GM19438 (cell line): Measurements from ENCODE around the gene MCM8.
A peak's percentile ranks its signal among the peaks of the same experiment; 100 is the strongest.

Experiments
- ATAC-seq: cut with Tn5 transposase; IDR thresholded peaks from one replicate; pipeline ENCODE4 v1.9.1; 2021; ENCODE audit warnings: low read depth; ENCODE audit not compliant: unreplicated experiment

MCM8 gene

DNA sequence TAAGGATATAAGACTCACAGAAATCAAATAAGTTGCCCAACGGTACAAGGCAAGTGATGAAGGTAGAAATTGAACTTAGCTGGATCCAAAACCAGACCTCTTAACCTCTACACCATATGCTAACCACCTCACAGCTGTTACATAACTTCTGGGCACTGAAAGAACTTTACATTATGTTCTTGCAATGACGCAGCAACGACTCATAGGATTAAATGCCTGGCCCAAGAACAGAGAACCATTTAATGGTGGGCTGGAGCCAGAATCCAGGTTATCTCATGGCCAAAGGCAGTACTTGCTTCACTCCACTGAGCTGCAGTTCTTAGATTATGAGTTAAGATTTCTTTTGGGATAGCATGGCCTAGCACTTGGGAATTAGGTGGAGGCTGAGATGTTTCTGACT lies 4.5 kb upstream of the MCM8 start:
- ATAC-seq: no peak

DNA sequence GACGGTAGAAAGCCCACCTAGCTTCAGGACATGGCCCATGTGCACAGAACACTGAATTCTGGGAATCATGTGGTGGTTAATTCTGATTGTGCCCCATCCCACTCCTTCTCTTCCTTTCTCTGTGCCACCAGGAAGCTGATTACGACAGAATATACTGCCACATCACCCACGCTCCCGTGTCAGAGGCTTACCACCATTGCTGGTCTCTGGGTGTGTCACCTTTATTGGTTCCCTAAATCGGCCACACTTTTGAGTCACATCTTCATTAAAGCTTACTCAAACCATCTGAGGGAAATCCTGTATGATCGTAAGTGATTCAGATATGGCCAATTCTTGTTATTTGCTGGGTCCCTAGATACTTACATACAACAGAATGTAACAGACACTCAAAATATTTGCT lies 3.2 kb upstream of the MCM8 start:
- no peak for ATAC-seq

DNA sequence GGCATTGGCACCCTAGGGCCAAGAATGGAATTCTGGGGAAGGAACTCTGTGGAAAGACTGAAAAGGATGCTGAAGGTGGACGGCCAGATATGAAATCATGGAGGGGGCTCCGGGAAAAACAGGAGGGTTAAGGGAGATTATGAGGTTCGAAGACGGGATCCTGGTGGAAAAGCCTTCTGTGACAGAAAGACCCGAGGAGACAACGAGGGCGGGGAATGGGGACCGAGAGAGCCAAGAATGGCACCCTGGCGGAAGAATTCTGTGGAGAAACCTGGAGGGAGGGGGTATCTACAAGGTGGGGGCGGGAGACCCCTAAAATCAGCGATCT lies 545 bp upstream of the MCM8 start:
- no peak for ATAC-seq

DNA sequence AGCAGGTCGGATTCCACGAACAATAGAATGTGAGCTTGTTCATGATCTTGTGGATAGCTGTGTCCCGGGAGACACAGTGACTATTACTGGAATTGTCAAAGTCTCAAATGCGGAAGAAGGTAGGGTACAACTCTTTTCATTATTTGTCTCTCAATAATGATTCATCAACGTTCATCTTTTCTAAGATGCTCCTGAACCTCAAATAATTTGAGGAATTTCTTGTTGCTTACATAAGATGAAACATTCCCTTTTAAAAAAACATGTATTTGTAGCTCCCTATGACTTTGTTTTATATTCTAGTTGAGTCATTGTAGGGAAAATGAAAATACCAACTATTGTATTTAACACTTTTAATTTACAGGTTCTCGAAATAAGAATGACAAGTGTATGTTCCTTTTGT lies 17.0 kb downstream of the MCM8 start:
- no peak for ATAC-seq

DNA sequence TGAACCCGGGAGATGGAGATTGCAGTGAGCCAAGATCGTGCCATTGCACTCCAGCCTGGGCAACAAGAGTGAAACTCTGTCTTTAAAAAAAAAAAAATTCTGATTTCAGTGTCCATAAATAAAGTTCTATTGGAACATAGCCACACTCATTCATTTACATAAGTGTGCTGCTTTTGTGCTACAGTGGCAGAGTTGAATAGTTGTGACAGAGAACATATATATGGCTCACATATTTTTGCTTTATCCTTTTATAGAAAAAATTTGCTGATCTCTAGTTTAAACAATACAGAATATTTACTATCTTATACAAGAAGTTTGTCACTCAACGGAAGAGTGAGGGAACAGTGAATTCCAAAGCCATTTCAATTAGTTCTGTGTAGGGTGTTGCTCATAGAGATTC lies 18.0 kb downstream of the MCM8 start:
- ATAC-seq: no peak

DNA sequence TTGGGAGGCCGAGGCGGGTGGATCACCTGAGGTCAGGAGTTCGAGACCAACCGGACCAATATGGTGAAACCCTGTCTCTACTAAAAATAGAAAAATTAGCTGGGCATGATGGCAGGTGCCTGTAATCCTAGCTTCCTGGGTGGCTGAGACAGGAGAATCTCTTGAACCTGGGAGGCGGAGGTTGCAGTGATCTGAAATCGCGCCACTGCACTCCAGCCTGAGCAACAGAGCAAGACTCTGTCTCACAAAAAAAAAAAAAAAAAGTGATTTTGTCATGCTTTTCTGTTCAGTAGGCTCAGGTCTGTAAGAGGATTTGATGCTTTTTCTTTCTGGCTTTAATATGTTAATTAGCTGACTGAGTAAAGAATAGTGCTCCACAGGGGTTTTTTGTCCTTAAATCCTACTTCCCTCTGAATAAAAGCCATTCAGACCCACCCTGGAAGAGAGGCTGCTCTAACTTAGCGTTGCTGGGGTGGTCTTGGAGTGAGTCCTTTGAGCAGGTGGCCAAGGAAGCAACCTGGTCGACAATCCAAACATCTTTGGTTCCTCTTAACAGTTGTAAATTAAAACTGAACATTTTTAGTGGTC lies 19.0 kb downstream of the MCM8 start:
- ATAC-seq: no peak

DNA sequence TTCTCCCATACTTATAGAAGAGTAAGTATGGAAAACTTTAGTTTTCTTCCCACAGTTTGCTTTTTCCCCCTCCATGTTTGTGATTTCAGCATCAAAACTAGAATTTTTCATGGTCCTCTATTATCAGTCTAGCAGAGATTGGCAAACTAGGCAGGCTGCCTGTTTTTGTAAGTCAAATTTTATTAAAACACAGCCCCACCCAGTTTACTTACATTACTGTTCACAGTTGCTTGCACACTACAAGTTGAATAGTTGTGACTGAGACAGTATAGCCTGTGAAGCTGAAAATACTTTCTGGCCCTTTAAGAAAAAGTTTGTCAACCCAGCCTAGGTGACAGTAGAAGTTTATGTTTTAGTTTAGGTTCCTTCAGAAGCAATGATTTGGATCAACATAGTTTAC lies 19.5 kb downstream of the MCM8 start:
- ATAC-seq: no peak

DNA sequence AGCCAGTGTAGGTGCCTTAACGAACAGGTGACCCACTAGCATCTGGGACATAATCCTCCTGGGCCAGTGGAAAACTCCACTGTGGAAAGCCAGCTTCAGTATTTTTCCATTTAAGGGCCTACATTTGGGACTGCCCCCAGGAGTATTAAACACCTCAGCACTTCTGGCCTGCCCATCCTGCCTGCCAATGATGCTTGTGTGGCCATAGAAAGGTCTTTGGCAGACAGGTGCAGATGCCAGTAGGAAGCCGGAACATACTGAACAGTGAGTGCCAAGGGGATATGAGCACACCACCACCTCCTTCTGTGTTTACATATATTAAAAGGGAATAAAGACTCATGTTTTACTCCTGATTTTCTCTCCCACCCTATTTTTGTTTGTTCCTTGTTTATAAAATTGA lies 19.9 kb downstream of the MCM8 start:
- ATAC-seq: no peak

DNA sequence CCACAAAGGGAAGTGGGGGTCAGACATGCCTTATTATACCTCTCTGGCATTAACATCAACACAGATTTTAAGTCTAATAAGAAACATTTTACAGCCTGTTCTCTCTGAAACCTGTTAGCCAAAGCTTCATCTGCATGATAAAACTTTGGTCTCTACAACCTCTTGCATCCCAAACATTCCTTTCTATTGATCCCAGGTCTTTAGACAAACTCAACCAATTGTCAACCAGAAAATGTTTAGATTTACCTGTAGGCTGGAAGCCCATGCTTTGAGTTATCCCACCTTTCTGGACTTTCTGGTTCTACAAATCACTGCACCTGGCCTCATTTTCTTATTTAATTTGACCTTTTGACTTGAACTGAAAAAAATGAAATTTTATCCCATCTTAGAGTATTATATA lies 20.8 kb downstream of the MCM8 start:
- no peak for ATAC-seq

DNA sequence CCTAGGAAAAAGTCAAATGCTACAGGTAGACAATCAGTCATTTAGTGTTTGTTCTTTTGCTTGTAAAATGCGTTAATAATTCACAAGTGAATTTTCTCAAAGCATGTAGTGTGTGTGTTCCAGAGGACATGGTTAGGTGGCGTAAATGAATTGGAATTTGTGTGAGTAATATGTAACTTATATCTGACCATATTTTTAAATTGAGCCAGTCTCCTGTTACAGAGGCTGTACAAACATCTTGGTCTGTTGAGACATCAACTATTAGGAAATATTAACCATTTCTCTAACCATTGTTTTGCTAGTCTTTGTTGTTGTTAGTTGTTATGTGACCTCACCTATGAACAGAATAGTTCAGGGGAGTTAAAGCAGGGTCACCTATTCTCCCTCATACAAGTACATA lies 22.7 kb downstream of the MCM8 start:
- ATAC-seq: no peak

DNA sequence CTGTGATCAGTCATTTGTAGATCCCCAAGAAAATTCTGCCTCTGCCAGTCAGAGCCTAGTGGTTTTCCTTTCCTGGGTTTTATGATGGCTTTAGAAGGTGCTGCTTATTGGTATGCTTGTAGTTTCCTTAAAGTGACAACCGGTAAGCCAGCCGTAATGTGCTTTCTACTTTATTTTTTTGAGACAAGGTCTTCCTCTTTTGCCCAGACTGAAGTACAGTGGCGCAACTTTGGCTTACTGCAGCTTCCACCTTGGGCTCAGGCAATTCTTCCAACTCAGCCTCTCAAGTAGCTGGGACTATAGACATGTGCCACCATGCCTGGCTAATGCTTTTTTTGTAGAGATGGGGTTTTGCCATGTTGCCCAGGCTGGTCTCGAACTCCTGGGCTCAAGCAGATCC lies 23.5 kb downstream of the MCM8 start:
- no peak for ATAC-seq

DNA sequence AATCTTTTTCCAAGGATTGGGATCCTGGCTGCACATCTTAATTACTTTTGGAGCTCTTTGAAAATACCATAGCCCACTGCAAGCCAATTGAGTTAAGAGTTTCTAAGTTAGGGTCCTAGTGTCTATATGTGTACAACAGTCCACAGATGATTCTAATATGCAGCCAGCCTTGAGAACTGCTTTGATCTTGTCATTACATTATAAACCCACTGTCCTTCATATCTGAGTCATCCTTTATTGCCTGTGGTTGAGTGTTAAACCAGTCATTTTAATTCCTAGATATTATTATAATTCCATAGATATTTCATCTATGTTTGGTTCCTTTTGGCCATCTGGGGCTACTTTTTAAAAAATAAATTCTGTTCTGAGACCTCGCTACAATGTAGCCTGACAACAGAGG lies 24.1 kb downstream of the MCM8 start:
- ATAC-seq: no peak

DNA sequence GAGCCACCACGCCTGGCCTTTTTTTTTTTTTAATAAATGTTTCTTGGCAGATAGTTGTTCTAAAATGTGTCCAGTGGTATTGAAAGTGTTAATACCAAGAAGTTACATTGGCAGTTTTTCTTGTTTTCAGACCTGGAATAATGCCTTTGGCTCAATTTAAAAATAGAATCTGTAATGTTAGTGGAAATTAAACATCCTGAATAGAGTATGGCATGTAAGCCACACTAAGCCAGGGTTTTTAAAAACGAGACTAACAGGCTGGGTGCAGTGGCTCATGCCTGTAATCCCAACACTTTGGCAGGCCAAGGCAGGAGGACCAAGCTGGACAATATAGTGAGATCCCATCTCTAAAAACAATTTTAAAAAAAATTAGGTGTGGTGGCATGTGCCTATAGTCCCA lies 25.3 kb downstream of the MCM8 start:
- ATAC-seq: no peak

DNA sequence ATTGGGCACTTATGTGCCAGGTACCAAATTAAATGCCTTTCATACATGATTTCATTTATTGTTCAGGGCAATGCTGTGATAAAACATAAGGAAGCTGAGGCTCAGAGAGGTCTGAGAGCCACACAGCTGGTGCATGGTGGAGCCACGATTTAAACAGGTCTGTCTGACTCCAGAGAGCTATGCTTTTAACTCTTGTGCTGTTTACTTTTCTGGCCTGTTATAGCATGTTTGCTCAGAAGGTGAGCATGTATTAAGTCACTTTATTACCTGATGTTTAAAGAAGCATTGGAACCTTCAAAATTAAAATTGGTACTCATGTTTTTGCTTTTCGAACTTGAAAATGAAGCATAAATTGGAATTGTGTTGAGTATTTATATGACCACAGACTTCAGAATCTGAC lies 26.8 kb downstream of the MCM8 start:
- no peak for ATAC-seq

DNA sequence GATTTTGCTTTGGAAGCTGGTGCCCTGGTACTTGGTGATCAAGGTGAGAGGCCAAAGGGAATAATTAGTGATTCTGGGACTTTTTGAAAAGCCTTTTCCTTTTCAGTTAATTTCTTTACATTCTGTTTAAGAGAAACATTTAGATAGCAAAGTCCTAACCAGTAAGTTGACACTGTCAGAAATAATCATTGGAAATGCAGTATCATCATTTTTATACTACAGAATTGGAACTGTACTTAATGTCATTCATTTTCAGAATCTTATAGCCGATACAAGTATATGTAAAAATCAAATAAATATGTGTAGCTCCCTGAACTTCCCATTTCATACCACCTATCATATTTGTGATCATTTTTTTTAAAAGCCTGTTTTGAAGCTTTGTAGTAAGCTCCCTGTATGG lies 27.5 kb downstream of the MCM8 start:
- no peak for ATAC-seq

DNA sequence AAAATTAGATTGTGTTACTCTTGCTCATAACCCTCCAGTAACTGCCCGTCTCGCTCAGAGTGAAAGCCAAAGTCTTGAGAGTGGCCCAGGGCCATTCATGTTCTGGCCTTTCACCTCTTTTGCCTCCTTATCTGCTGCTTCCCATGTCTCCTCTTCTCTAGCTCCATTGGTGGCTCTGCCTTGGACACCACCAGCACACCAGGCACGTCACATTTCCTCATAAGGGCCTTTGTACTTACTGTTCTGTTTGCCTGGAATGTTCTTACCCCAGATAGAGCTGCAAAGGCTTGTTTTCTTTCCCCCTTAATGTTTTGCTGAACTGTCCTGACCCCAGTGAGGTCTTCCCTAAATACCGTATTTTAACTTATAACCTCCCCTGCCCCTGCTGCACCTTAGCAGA lies 29.3 kb downstream of the MCM8 start:
- no peak for ATAC-seq

DNA sequence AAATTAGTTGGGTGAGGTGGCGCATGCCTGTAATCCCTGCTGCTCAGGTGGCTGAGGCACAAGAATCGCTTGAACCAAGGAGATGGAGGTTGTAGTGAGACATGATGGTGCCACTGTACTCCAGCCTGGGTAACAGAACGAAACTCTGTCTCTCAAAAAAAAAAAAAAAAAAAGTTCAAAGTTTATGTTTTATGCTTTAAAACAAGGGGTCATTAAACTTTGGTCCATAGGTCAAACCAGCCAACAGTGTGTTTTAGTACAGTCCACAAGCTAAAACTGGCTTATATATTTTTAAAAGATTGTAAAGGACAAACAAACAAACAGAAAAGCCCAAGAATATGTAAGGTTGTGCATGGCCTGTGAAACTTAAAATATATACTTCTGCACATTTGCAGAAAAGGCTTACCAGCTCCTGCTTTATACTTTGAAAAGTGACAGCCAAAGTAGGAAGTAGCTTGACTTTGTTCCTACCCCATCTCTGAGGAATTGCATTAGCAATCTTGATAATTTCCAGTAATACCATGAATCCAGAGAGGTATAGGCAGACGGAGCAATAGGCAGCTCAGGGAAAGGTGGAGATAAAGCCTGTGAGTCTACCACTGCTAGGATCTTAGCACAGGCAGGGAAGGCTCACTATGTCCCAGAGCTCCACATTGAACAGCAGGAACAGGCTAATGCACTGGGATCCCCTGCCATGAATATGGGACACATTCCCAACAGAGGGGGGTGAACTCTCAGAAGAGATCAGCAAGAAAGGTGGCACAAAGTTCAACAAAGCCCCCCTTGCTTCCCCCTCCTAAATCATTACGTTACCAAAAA lies 30.5 kb downstream of the MCM8 start:
- ATAC-seq: no peak

DNA sequence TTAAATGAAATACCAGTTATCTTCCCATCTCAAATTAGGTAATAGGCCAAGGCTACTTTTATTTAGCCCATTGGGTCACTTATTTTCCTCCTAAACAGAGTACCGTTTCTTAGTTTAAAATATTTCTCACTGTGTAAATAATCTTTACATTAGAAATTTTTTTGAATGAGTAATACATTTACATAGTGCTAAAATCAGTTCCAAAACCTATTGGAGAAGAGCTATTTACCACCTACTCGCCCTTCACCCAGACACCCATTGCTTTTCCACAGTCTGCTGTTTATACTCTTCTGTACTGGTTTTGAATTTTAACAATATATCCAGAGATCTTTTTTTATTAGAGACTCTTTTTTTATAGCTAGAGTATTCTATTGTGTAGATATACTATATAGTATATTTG lies 36.9 kb downstream of the MCM8 start:
- ATAC-seq: no peak

DNA sequence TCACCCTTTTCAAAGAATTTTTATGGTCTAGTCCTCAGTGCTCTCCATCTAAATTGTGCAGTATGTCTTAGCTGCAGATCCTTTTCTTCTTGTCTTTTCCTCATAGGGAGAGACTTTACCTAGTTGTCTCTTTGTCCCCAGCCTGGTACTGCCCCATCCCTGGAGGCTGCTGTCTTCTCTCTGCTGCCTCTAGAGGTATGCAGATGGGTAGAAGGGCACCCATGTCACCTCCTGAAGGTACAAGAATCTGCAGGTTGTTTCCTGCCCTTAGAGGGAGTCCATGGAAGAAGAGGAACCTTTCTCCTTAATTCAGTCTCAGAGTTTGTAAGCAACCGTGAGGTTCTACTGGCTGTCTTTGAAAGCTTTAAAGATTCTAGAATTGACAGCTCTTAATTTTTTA lies 39.1 kb downstream of the MCM8 start:
- ATAC-seq: no peak

DNA sequence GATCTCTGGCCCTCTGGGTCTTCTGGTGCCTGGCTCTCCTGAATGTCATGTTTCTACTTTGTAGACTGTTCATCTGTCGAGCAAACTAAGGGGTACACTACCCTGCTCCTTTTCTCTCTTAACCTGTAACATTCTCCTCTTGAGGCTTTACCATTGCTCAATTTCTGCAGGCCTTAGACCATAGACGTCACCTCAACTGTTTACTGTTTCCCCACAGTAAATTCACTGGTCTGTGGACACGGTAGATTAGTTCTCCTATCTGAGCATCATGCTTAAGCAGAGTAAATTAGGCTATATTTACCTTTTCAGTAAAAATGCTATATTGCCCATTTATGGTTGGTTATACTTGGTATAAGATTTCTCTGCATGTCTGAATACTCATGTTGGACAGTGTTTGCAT lies 40.5 kb downstream of the MCM8 start:
- no peak for ATAC-seq

DNA sequence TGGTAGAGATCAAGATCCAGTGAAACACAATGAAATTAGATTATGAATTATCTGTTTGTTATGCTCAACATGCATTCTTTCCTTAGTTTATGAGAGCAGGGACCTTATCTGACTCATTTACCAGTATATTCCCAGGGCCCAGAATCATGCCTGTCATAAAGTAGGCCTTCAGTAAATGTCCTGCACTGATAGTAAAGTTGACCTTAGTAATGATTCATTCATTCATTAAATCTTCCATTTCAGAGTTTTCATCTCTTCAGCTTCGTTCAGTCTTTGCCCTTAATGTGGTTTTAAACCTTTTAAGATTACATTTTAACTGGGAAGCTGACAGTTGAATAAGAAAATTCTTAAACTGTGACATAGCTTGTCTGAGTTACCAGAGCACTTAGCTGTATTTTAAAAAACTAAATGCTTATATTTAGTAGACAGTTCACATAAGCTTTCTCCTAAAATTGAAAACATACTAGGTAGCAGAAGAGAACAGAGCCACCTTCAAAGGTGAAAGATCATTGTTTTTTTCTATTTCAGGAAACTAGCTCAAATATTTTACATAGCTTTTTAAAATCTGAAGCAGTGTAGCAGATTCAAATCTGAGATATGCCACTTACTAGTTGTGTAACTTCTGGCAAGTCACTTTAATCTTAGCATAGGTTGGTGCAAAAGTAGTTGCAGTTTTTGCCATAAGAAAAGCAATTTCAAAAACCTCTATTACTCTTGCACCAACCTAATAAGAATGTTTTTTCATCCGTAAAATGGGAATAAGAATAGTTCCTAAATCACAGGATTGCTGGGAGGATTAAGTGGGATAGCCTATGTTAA lies 41.4 kb downstream of the MCM8 start:
- ATAC-seq: no peak

DNA sequence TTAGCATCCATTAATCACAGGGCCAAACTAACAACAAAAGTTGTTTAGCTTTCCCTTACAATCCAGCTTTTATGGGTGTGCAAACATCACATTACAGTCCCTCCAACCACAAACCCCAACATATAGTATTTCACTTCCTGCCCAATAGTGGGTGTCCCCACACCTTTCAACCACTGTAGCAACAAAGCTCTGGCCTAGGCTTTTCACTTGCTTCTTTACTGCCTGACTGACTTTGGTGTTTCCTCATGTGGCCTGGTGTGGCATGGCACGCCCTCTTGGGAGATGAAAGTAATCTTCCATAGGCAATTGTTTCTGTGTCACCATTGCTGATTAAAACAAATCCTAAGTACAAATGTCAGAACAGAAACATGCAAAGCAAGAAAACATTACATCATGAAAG lies 46.3 kb downstream of the MCM8 start:
- ATAC-seq: peak; percentile 89
